Fibroblast of mammary gland (primary cell): Measurements from ENCODE around the gene CARD19.

ENCODE experiments used
- DNase-seq: peaks from one replicate; pipeline ENCODE4 v3.0.0-alpha.2; 2010; ENCODE audit warnings: low read depth
- H3K4me3 ChIP-seq: 2 replicates; pipeline ENCODE4 v1.5.1; 2011; ENCODE audit warnings: low read depth, mild to moderate bottlenecking, low read length, moderate library complexity; ENCODE audit not compliant: control insufficient read depth
- CTCF ChIP-seq: conservative IDR thresholded peaks from 2 replicates; pipeline ENCODE4 v1.5.1; 2011; ENCODE audit warnings: low read depth, low read length, inconsistent platforms; ENCODE audit not compliant: control insufficient read depth, insufficient read depth

The CARD19 gene

GRCh38 chr9:93117924-93118862, 22.2 kb downstream of the CARD19 start:
- no peak for DNase-seq
- H3K4me3 ChIP-seq: no peak overlapping the region
- no peak for TF ChIP-seq CTCF

GRCh38 chr9:93118863-93119702, 23.1 kb downstream of the CARD19 start:
- DNase-seq: no peak
- no peak overlapping the region for H3K4me3 ChIP-seq
- no peak for TF ChIP-seq CTCF

- H3K4me3 ChIP-seq: no peak overlapping the region
- no peak for DNase-seq
- no peak for TF ChIP-seq CTCF
These were observed 23.6 kb downstream of the CARD19 start for GRCh38 chr9:93119703-93119952.

DNA sequence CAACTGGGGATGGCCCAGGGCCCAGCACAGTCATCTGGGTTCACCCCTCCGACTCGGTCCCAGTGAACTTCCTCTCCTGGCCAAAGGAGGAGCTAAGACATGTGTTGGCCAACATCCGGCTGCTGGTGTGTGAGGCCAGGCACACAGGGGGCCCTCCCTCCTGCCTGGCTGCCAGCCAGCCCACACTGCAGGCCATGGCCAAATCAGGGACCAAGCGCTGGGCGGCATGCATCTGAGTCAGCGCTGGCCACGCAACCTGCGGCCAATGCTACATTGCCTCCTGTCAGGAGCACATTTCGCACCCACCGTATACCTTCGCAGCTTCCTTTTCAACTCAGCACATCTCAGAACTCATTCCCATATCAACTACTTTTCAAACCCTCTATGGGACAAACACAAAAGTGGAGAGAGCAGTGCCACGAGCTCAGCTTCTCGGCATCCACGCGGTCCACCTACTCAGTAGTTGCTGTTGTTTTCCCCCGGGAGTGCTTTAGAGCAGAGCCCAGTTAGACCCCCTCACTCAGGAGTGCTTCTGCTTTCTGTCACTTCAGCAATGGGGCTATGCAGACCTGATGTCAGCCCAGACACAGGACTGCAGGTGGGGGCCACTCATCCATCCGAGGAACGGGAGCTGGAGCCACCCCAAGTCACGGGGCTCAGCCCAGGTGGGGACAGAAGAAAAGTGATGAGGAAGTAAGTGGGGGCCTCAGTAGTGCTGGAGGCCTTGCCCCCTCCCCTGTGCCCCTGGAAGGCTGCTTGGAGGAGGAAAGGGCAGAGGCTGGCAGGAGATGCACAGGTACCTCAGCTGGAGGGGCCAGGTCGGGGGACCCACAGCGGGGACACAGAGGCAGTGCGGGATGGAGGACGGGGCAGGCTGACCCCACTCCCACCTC, 24.2 kb downstream of the CARD19 start:
- TF ChIP-seq CTCF: peak; percentile 38
- no peak overlapping the region for H3K4me3 ChIP-seq
- peak; percentile 94 for DNase-seq

DNA sequence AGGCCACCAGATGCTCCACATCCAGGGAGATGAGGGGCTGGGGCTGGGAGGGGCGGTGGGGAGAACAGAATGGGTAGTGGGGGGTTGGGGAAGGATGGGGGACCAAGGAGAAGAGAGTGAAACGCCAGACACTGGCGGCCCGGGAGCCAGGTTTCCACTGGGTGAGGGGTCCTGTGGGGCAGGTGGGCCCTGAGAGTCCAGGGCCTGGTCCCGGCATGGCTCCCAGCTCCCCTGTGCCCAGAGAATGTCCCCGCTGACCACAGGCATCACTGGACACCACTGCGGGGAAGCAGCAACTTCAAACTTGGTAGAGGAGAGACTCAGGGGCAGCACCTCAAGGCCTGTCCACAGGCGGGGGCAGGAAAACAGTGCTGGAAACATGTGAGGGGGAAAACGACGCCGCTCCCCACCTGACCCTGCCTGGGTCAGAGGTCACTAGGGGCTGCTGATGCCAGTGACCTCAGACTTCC, 24.9 kb downstream of the CARD19 start:
- no peak overlapping the region for H3K4me3 ChIP-seq
- DNase-seq: no peak
- no peak for TF ChIP-seq CTCF
